GM18502 (cell line): ENCODE data around the gene CRNKL1.
"Not testable (repeated sequence)": the region's sequence is repeated elsewhere in the genome, so short reads cannot be mapped to it uniquely, and the experiment has no call there.

Experiments used
- ATAC-seq: cut with Tn5 transposase; IDR thresholded peaks from one replicate; pipeline ENCODE4 v1.9.1; 2021; ENCODE audit warnings: mild to moderate bottlenecking; ENCODE audit not compliant: unreplicated experiment, poor library complexity

The CRNKL1 gene

GRCh38 chr20:20010639-20011500, 41.4 kb downstream of the CRNKL1 start:
- ATAC-seq = no peak

GRCh38 chr20:20009784-20010253, 42.4 kb downstream of the CRNKL1 start:
- ATAC-seq = no peak

GRCh38 chr20:20005342-20005741, 46.9 kb downstream of the CRNKL1 start:
- ATAC-seq = no peak

- ATAC-seq = not testable (repeated sequence)
Observed at GRCh38 chr20:20003955-20004322, 48.3 kb downstream of the CRNKL1 start.

- ATAC-seq = no peak
Observed at GRCh38 chr20:20003031-20003954, 49.0 kb downstream of the CRNKL1 start.

- no peak for ATAC-seq
Observed at GRCh38 chr20:20002101-20002998, 49.9 kb downstream of the CRNKL1 start.

- ATAC-seq = no peak
Observed at GRCh38 chr20:20000211-20000968, 51.9 kb downstream of the CRNKL1 start.

- ATAC-seq = no peak
Observed at GRCh38 chr20:19998990-19999705, 53.1 kb downstream of the CRNKL1 start.

- no peak for ATAC-seq
Observed at GRCh38 chr20:19996917-19997316, 55.3 kb downstream of the CRNKL1 start.

- no peak for ATAC-seq
Observed at GRCh38 chr20:19996222-19996621, 56.0 kb downstream of the CRNKL1 start.

GRCh38 chr20:19995220-19995863, 56.9 kb downstream of the CRNKL1 start:
- no peak for ATAC-seq

GRCh38 chr20:19993958-19994669, 58.2 kb downstream of the CRNKL1 start:
- no peak for ATAC-seq

GRCh38 chr20:19992996-19993908, 59.0 kb downstream of the CRNKL1 start:
- no peak for ATAC-seq

GRCh38 chr20:19991854-19992253, 60.4 kb downstream of the CRNKL1 start:
- no peak for ATAC-seq

- ATAC-seq = no peak
Observed at GRCh38 chr20:19991308-19991707, 61.0 kb downstream of the CRNKL1 start.

- no peak for ATAC-seq
Observed at GRCh38 chr20:19990850-19991249, 61.4 kb downstream of the CRNKL1 start.

- ATAC-seq = no peak
Observed at GRCh38 chr20:19987046-19987445, 65.2 kb downstream of the CRNKL1 start.
